Activated naive CD4-positive, alpha-beta T cell treated with anti-CD3 and anti-CD28 coated beads, Interleukin-2, amount 50 U/mL, for 16 hours (primary cell): ENCODE data around the gene HECW1.
"Not testable (repeated sequence)": the region's sequence is repeated elsewhere in the genome, so short reads cannot be mapped to it uniquely, and the experiment has no call there.

ENCODE experiments used
- DNase-seq: peaks from one replicate; pipeline ENCODE4 v3.0.0-alpha.2; 2020

Gene HECW1

GRCh38 chr7:43313628-43314378, 201.4 kb downstream of the HECW1 start:
- DNase-seq = no peak

GRCh38 chr7:43314379-43315158, 202.1 kb downstream of the HECW1 start:
- DNase-seq = no peak

- DNase-seq = no peak
Observed at GRCh38 chr7:43317075-43317474, 204.6 kb downstream of the HECW1 start.

- no peak for DNase-seq
Observed at GRCh38 chr7:43318188-43318770, 205.8 kb downstream of the HECW1 start.

GRCh38 chr7:43325595-43325994, 213.1 kb downstream of the HECW1 start:
- DNase-seq = no peak

- no peak for DNase-seq
Observed at GRCh38 chr7:43328336-43328735, 215.9 kb downstream of the HECW1 start.

GRCh38 chr7:43328785-43329380, 216.4 kb downstream of the HECW1 start:
- DNase-seq = no peak

- DNase-seq = no peak
Observed at GRCh38 chr7:43332193-43332796, 219.8 kb downstream of the HECW1 start.

- DNase-seq = no peak
Observed at GRCh38 chr7:43337191-43337590, 224.7 kb downstream of the HECW1 start.

GRCh38 chr7:43337811-43338210, 225.4 kb downstream of the HECW1 start:
- no peak for DNase-seq

- DNase-seq = no peak
Observed at GRCh38 chr7:43341132-43341531, 228.7 kb downstream of the HECW1 start.

- not testable (repeated sequence) for DNase-seq
Observed at GRCh38 chr7:43343417-43343816, 231.0 kb downstream of the HECW1 start.

- not testable (repeated sequence) for DNase-seq
Observed at GRCh38 chr7:43345696-43346095, 233.2 kb downstream of the HECW1 start.

- no peak for DNase-seq
Observed at GRCh38 chr7:43351683-43352082, 239.2 kb downstream of the HECW1 start.

GRCh38 chr7:43353902-43354301, 241.5 kb downstream of the HECW1 start:
- no peak for DNase-seq

- DNase-seq = no peak
Observed at GRCh38 chr7:43362652-43363034, 250.2 kb downstream of the HECW1 start.

GRCh38 chr7:43363035-43363791, 250.8 kb downstream of the HECW1 start:
- DNase-seq = no peak

- no peak for DNase-seq
Observed at GRCh38 chr7:43364391-43364790, 251.9 kb downstream of the HECW1 start.

- DNase-seq = no peak
Observed at GRCh38 chr7:43372676-43373355, 260.4 kb downstream of the HECW1 start.

- no peak for DNase-seq
Observed at GRCh38 chr7:43377196-43377960, 264.9 kb downstream of the HECW1 start.

- DNase-seq = no peak
Observed at GRCh38 chr7:43379210-43379609, 266.8 kb downstream of the HECW1 start.
